PC-9 (cell line): Measurements from ENCODE around the gene ZFPM1.

ENCODE experiments used
- CTCF ChIP-seq: fragments of 200-600 bp; sonication (generic); conservative IDR thresholded peaks from 2 replicates; pipeline ENCODE4 v1.6.1; 2017; ENCODE audit warnings: mixed run types, antibody characterized with exemption, mild to moderate bottlenecking, moderate library complexity
- EZH2 ChIP-seq: fragments of 200-600 bp; sonication (generic); IDR thresholded peaks from 2 replicates; pipeline ENCODE4 v1.8.0; 2017; ENCODE audit warnings: antibody characterized with exemption, low read depth

- no peak for TF ChIP-seq CTCF
- no peak for TF ChIP-seq EZH2
These were observed 5.7 kb downstream of the ZFPM1 start for GRCh38 chr16:88458773-88459235.
